Middle frontal gyrus (tissue), 1 donor: ENCODE measurements around the gene BLOC1S5.
A peak's percentile ranks its signal among the peaks of the same experiment; 100 is the strongest.

Experiments
- DNase-seq: peaks from one replicate; pipeline ENCODE4 v3.0.0-alpha.2; 2015; ENCODE audit warnings: low spot score; ENCODE audit errors: extremely low spot score

Gene BLOC1S5

GRCh38 chr6:8082572-8082953 is 18.4 kb upstream of the BLOC1S5 start:
- DNase-seq = no peak

- DNase-seq = no peak
Measured at GRCh38 chr6:8080362-8081151, 16.4 kb upstream of the BLOC1S5 start.

GRCh38 chr6:8079126-8079525 is 14.9 kb upstream of the BLOC1S5 start:
- no peak for DNase-seq

- DNase-seq = no peak
Measured at GRCh38 chr6:8077991-8078390, 13.8 kb upstream of the BLOC1S5 start.

GRCh38 chr6:8075704-8076103 is 11.5 kb upstream of the BLOC1S5 start:
- no peak for DNase-seq

GRCh38 chr6:8075185-8075584 is 11.0 kb upstream of the BLOC1S5 start:
- no peak for DNase-seq

GRCh38 chr6:8074213-8074612 is 10.0 kb upstream of the BLOC1S5 start:
- DNase-seq = no peak

- no peak for DNase-seq
Measured at GRCh38 chr6:8073758-8074157, 9.6 kb upstream of the BLOC1S5 start.

- DNase-seq = no peak
Measured at GRCh38 chr6:8070718-8071117, 6.5 kb upstream of the BLOC1S5 start.

- no peak for DNase-seq
Measured at GRCh38 chr6:8069631-8070284, 5.6 kb upstream of the BLOC1S5 start.

GRCh38 chr6:8069151-8069550 is 5.0 kb upstream of the BLOC1S5 start:
- no peak for DNase-seq

- no peak for DNase-seq
Measured at GRCh38 chr6:8066108-8066507, 1.9 kb upstream of the BLOC1S5 start.

GRCh38 chr6:8065519-8065911 is 1.3 kb upstream of the BLOC1S5 start:
- DNase-seq = peak; percentile 8

GRCh38 chr6:8064638-8065518 is 689 bp upstream of the BLOC1S5 start:
- no peak for DNase-seq

- no peak for DNase-seq
Measured at GRCh38 chr6:8061736-8062135, 2.5 kb downstream of the BLOC1S5 start.

- no peak for DNase-seq
Measured at GRCh38 chr6:8060346-8060745, 3.8 kb downstream of the BLOC1S5 start.

- DNase-seq = peak; percentile 8
Measured at GRCh38 chr6:8059129-8059528, 5.1 kb downstream of the BLOC1S5 start.

- DNase-seq = no peak
Measured at GRCh38 chr6:8057793-8058192, 6.4 kb downstream of the BLOC1S5 start.

GRCh38 chr6:8057263-8057662 is 6.9 kb downstream of the BLOC1S5 start:
- DNase-seq = no peak

- no peak for DNase-seq
Measured at GRCh38 chr6:8054276-8054675, 9.9 kb downstream of the BLOC1S5 start.

GRCh38 chr6:8047541-8048292 is 16.5 kb downstream of the BLOC1S5 start:
- no peak for DNase-seq
